Measurements from ENCODE around the gene PIEZO1. TPM values are rescaled to one million over a fixed set of nuclear protein-coding genes. Genes with fewer than 3 reads are reported as not detected.

Gene PIEZO1
- polyA plus RNA-seq, 2 of the 4 experiments (the other 2 are of a cell fraction): 26.1 to 84.7 TPM

DNA sequence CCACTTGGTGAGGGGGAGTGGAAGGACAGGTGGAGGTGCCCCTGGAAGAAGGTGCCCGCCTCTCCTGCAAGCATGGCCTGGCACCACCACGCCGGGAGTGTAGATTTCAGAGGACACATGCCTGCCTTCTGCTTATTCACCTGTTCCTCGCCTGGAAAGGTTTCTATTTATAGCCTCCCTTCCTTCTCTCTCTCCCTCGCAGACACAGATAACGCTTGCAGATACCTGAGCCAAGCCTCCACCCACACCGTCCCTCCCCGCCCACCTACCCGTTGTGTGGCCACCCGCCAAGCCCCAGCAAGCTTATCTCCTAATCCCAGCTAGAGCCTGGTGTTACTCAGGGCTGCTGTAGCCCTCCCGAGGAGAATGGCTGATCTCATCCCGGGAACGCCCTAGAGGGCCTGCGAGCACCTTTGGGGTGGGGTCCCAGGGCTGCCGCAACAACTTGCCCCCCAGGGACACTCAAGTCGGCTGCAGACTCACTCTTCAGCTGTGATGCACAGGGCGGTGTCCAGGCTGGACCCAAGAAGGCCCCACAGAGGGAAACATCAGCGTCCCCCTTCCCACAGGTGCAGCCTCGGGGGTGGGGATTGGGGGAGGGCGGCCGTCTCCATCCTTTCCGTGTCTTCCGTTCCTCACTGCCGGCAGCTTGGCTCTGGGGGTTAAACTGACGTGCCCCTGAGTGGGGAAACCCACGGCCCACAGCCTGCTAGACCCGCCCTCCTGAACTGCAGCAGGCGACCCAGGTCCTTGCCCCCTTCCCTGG lies 96.8 kb downstream of the PIEZO1 start:
- Histone ChIP-seq H3K27ac (no peak overlapping the region), H3K4me2 (no peak overlapping the region), H3K4me3 (no peak overlapping the region), H3K9me3 (no peaks in the 10 kb centered on the region), H3K4me1 (peaks cover 16% of the 10 kb centered on the region; the same call in 2 of the 3 replicates)
- FAIRE-seq: no peak
- 72% methylated on average over 17 of the region's 28 CpGs for WGBS (ENCODE audit: missing lambda C conversion rate)
- CTCF ChIA-PET: interaction anchor here (0.8 to 2.1 kb wide), 7 partner anchors 8 to 49 kb away, joined by 3 to 5 read pairs (median 3); no protein-coding TSS in a partner anchor
- ATAC-seq: no peak
- POLR2A ChIA-PET: no interaction called here
- DNase-seq (ENCODE audit: low read depth in 1 of 2, low spot score in 1 of 2): no peak
- TF ChIP-seq HDAC2 (IDR thresholded peaks at IDR 0.05): no peak

GRCh38 chr16:88687676-88688012 lies 97.4 kb downstream of the PIEZO1 start:
- H3K4me2 ChIP-seq: no peak overlapping the region
- H3K27ac ChIP-seq: no peak overlapping the region
- no peak overlapping the region for H3K4me3 ChIP-seq
- WGBS (ENCODE audit: missing lambda C conversion rate): 57% methylated on average over 3 of the region's 3 CpGs
- DNase-seq (ENCODE audit: low read depth in 1 of 2, low spot score in 1 of 2): no peak
- ATAC-seq: no peak
- CTCF ChIA-PET: interaction anchor here (0.8 to 2.1 kb wide), 9 partner anchors 8 to 58 kb away, joined by 3 to 6 read pairs (median 4); no protein-coding TSS in a partner anchor
- H3K4me1 ChIP-seq: peaks cover 16% of the 10 kb centered on the region; the same call in 2 of the 3 replicates
- TF ChIP-seq EHF (CRISPR knock-in tag; IDR thresholded peaks at IDR 0.05): no peak
- no peak for TF ChIP-seq JUNB (IDR thresholded peaks at IDR 0.05)
- TF ChIP-seq POLR2AphosphoS2 (conservative IDR thresholded peaks at IDR 0.05; ENCODE audit: low read length): no peak
- no peak for TF ChIP-seq HOXB5 (CRISPR knock-in tag; IDR thresholded peaks at IDR 0.05)
- no peak for TF ChIP-seq ZSCAN20 (CRISPR knock-in tag; IDR thresholded peaks at IDR 0.05)
- TF ChIP-seq, protein P1, sequence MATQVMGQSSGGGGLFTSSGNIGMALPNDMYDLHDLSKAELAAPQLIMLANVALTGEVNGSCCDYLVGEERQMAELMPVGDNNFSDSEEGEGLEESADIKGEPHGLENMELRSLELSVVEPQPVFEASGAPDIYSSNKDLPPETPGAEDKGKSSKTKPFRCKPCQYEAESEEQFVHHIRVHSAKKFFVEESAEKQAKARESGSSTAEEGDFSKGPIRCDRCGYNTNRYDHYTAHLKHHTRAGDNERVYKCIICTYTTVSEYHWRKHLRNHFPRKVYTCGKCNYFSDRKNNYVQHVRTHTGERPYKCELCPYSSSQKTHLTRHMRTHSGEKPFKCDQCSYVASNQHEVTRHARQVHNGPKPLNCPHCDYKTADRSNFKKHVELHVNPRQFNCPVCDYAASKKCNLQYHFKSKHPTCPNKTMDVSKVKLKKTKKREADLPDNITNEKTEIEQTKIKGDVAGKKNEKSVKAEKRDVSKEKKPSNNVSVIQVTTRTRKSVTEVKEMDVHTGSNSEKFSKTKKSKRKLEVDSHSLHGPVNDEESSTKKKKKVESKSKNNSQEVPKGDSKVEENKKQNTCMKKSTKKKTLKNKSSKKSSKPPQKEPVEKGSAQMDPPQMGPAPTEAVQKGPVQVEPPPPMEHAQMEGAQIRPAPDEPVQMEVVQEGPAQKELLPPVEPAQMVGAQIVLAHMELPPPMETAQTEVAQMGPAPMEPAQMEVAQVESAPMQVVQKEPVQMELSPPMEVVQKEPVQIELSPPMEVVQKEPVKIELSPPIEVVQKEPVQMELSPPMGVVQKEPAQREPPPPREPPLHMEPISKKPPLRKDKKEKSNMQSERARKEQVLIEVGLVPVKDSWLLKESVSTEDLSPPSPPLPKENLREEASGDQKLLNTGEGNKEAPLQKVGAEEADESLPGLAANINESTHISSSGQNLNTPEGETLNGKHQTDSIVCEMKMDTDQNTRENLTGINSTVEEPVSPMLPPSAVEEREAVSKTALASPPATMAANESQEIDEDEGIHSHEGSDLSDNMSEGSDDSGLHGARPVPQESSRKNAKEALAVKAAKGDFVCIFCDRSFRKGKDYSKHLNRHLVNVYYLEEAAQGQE (IDR thresholded peaks at IDR 0.05): no peak
- no peak for TF ChIP-seq TFCP2L1 (CRISPR knock-in tag; IDR thresholded peaks at IDR 0.05)
- no peak for TF ChIP-seq MAZ (IDR thresholded peaks at IDR 0.05; ENCODE audit: borderline replicate concordance, low read depth, low read length)
- no peak for TF ChIP-seq RNF2 (IDR thresholded peaks at IDR 0.05; ENCODE audit: borderline replicate concordance, low read depth)
- no peak for TF ChIP-seq RFX5 (IDR thresholded peaks at IDR 0.05)
- TF ChIP-seq FOXS1 (CRISPR knock-in tag; IDR thresholded peaks at IDR 0.05): no peak
- FAIRE-seq: no peak
- POLR2A ChIA-PET: no interaction called here
- H3K9me3 ChIP-seq: no peaks in the 10 kb centered on the region

DNA sequence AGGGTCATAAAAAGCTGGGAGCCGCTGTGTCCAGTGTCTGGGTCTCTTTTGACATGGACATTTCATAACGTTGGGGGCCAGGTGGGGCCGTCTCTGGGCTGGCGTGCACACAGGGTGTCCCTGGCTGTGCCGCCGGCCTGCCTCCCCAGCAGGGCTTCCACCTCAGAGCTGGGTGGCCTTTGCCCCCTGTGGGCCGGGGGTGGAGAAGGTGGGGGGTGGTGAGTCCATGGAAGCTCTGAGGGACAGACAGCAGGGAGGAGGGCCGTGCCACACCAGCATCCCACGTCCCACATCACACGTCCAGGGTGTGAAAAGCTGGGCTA lies 97.8 kb downstream of the PIEZO1 start:
- FAIRE-seq (no peak), ATAC-seq (no peak), DNase-seq (ENCODE audit: low read depth in 1 of 2, low spot score in 1 of 2) (no peak)
- ChIA-PET POLR2A (no interaction called here), CTCF (interaction anchor here (0.6 to 2.1 kb wide), 10 partner anchors 7 to 746 kb away, joined by 3 to 6 read pairs (median 4); no protein-coding TSS in a partner anchor)
- H3K4me2 ChIP-seq: no peak overlapping the region; the same call in 1 of the 3 replicates
- H3K9me3 ChIP-seq: no peaks in the 10 kb centered on the region
- no peak overlapping the region for H3K4me3 ChIP-seq
- no peak for TF ChIP-seq KDM5A (IDR thresholded peaks at IDR 0.05)
- TF ChIP-seq, protein P2, sequence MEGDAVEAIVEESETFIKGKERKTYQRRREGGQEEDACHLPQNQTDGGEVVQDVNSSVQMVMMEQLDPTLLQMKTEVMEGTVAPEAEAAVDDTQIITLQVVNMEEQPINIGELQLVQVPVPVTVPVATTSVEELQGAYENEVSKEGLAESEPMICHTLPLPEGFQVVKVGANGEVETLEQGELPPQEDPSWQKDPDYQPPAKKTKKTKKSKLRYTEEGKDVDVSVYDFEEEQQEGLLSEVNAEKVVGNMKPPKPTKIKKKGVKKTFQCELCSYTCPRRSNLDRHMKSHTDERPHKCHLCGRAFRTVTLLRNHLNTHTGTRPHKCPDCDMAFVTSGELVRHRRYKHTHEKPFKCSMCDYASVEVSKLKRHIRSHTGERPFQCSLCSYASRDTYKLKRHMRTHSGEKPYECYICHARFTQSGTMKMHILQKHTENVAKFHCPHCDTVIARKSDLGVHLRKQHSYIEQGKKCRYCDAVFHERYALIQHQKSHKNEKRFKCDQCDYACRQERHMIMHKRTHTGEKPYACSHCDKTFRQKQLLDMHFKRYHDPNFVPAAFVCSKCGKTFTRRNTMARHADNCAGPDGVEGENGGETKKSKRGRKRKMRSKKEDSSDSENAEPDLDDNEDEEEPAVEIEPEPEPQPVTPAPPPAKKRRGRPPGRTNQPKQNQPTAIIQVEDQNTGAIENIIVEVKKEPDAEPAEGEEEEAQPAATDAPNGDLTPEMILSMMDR (IDR thresholded peaks at IDR 0.05): no peak
- TF ChIP-seq BHLHE40 (IDR thresholded peaks at IDR 0.05; ENCODE audit: low read depth, low read length): no peak
- TF ChIP-seq HES2 (IDR thresholded peaks at IDR 0.05): no peak
- TF ChIP-seq ZFP36 (IDR thresholded peaks at IDR 0.05; ENCODE audit: borderline replicate concordance, partially characterized antibody): no peak
- no peak for TF ChIP-seq GATA3 (IDR thresholded peaks at IDR 0.05; ENCODE audit: borderline replicate concordance)
- peaks cover 16% of the 10 kb centered on the region; the same call in 2 of the 3 replicates for H3K4me1 ChIP-seq
- H3K27ac ChIP-seq: no peak overlapping the region
- 72% methylated on average over 6 of the region's 10 CpGs for WGBS (ENCODE audit: missing lambda C conversion rate)
